ENCODE results near the gene CCDC146.

- TF ChIP-seq POLR2AphosphoS5 (IDR thresholded peaks at IDR 0.05; ENCODE audit: borderline replicate concordance, low read depth, low read length) (no peak), EZH2 (IDR thresholded peaks at IDR 0.05) (no peak), FOXP2 (optimal IDR thresholded peaks at IDR 0.05; ENCODE audit: control extremely low read depth, extremely low read length, insufficient read depth) (no peak)
These were observed 66.5 kb downstream of the CCDC146 start for GRCh38 chr7:77188731-77189437.

Data from SK-N-MC (cell line).